ENCODE data around the gene ARL5A.

Gene ARL5A

DNA sequence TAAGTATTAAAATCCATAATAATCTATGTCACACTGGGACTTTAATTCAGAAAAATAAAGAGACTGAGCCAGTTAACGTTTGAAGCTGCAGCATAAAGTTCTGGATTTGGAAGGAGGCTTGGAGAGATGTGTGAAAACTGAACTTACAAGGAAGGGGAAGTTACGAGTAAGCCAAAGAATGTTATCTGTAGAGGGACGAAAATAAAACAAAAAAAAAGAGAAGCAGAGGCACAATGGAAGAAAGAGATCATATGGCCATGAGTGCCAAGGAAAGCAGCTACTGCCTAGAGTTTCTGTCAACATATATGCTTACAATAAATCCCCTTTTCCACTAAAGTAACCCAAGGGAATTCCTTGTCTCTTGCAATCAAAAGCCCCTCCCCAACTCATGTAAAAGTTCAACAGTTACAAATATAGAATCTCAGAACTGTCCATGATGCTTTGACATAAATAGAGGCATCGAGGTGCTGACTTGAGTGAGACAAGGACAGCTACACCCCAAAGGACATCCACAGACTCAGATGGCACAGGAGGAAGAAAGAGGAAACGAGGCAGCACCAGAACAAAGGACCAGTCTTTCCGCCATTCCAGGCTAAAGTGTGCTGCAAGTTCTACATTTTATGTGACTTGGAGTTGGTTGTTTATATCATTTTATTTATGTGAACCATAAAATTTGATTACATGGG lies 16.1 kb upstream of the ARL5A start:
- no peak overlapping the region for H3K27ac ChIP-seq
- TF ChIP-seq, protein P1, sequence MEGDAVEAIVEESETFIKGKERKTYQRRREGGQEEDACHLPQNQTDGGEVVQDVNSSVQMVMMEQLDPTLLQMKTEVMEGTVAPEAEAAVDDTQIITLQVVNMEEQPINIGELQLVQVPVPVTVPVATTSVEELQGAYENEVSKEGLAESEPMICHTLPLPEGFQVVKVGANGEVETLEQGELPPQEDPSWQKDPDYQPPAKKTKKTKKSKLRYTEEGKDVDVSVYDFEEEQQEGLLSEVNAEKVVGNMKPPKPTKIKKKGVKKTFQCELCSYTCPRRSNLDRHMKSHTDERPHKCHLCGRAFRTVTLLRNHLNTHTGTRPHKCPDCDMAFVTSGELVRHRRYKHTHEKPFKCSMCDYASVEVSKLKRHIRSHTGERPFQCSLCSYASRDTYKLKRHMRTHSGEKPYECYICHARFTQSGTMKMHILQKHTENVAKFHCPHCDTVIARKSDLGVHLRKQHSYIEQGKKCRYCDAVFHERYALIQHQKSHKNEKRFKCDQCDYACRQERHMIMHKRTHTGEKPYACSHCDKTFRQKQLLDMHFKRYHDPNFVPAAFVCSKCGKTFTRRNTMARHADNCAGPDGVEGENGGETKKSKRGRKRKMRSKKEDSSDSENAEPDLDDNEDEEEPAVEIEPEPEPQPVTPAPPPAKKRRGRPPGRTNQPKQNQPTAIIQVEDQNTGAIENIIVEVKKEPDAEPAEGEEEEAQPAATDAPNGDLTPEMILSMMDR (IDR thresholded peaks at IDR 0.05; ENCODE audit: low read depth, low read length, missing control alignments), result no peak
- no peaks in the 10 kb centered on the region for H3K36me3 ChIP-seq (replicated peaks)
- no peaks in the 10 kb centered on the region for H3K27me3 ChIP-seq (replicated peaks)
- DNase-seq, result no peak
- no peak overlapping the region for H3K4me3 ChIP-seq (ENCODE audit: low read depth, low read length)
- in situ Hi-C loops (cut with HindIII; ENCODE audit: low pct_ligation_motif_present, low sequenced_read_pairs), result no loop called here

DNA sequence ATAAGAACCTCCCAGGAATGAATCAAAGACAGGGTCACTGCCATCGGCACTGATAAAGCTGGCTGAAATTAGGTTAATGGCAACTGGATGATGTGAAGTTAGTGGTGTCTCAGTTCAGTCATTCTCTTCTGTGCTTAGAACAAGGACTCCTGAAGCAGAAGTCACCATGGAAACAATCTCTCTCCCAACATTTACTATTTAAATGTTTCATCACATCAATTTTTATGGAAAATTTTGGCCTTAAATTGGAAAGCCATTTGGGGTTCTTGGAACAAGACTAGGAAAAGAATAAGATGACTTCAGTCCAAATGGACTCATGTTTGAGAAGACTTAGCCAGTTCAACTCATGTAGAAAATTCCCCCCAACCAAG lies 15.5 kb upstream of the ARL5A start:
- Histone ChIP-seq H3K4me3 (ENCODE audit: low read depth, low read length) (no peak overlapping the region), H3K27me3 (replicated peaks) (no peaks in the 10 kb centered on the region), H3K27ac (no peak overlapping the region), H3K36me3 (replicated peaks) (no peaks in the 10 kb centered on the region)
- DNase-seq, result no peak
- TF ChIP-seq, protein P1 (IDR thresholded peaks at IDR 0.05; ENCODE audit: low read depth, low read length, missing control alignments), result no peak
- in situ Hi-C loops (cut with HindIII; ENCODE audit: low pct_ligation_motif_present, low sequenced_read_pairs), result no loop called here

DNA sequence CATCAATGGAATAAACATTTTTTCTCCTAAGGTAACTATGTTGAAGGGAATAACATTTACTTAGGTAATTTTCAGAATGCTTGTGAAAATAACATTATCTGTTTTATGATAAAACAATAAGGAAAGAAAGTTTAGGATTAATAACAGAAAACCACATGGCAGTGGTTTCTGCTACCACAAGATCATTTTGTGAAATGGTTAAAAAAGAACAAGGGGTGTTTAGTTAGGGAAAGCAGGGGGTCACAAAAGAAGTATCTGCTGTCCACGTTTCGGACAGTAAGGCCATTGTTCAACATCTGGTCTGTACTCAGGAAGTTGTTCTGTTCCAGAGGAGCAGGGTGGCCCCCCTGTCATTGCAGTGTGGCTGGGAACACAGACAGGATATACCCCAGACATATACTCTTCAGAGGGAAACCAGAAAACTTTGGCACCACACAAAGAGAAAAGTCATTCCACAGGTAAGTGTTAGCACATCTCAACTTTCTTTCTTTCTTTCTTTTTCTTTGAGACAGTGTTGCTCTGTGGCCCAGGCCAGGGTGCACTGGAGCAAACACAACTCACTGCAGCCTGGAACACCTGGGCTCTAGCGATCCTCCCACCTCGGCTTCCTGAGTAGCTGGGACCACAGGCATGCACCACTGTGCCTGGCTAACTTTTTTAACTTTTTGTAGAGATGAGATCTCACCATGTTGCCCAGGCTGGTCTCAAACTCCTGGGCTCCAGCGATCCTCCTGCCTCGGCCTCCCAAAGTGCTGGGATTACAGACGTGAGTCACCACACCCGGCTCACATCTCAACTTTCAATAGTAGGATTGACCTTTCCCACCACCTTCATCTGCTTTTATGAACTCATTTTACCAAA lies 14.8 kb upstream of the ARL5A start:
- TF ChIP-seq, protein P1 (IDR thresholded peaks at IDR 0.05; ENCODE audit: low read depth, low read length, missing control alignments), result no peak
- Histone ChIP-seq H3K27ac (no peak overlapping the region), H3K36me3 (replicated peaks) (no peaks in the 10 kb centered on the region), H3K27me3 (replicated peaks) (no peaks in the 10 kb centered on the region), H3K4me3 (ENCODE audit: low read depth, low read length) (no peak overlapping the region)
- no peak for DNase-seq
- in situ Hi-C loops (cut with HindIII; ENCODE audit: low pct_ligation_motif_present, low sequenced_read_pairs), result no loop called here

DNA sequence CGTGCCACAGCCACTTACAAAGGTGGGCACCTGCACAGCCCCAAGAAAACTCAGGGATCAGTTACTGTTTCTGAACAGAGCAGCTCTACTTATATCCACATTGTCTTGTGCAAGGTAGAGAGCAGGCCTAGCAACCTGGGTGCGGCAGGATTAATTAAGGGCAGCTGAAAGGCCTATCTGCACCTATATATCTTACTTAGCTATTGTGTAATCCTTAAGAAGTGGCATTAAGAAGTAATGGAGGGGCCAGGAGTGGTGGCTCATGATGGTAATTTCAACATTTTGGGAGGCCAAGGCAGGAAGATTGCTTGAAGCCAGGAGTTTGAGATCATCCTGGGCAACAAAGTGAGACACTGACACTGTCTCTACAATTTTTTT lies 12.8 kb upstream of the ARL5A start:
- Histone ChIP-seq H3K27ac (no peak overlapping the region), H3K36me3 (replicated peaks) (no peaks in the 10 kb centered on the region), H3K4me3 (ENCODE audit: low read depth, low read length) (no peak overlapping the region), H3K27me3 (replicated peaks) (no peaks in the 10 kb centered on the region)
- TF ChIP-seq, protein P1 (IDR thresholded peaks at IDR 0.05; ENCODE audit: low read depth, low read length, missing control alignments), result no peak
- DNase-seq, result no peak
- in situ Hi-C loops (cut with HindIII; ENCODE audit: low pct_ligation_motif_present, low sequenced_read_pairs), result no loop called here

DNA sequence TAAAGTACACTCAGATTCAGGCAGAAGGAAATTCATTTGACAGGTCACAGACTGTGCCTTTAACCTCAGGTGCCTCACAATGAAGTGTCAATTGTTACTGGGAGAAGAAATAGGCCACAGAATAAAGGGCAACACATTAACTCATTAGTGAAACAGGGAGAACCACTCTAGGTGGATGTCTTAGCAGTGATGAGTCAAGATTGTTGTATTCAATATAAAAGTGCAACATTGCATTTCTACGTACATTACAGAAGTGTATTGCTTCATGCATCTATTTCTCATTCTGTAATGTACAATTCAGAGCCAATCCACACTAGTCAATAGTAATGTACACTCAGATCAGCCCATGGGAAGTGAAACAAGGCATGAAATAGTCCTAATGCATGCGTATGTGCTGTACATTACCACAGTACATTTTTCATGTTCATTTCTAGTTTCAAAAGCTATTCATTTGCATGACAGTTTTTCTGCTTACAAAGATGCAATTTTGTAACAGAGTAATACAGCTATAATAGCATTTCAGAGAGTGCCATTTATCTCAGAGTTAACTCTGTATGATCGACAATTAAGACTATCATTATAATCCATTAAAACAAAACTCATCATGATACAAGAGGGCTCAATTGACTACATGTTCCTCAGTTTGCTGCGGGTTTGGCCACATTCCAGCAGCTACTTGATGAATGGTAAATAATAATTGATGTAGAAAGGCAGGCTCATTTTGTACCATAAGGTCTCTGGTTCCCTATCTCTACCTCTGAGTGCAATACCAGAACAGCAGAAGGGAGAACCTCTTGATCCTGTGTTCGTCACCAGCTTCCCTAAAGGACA lies 12.2 kb upstream of the ARL5A start:
- no peak for DNase-seq
- no peak overlapping the region for H3K4me3 ChIP-seq (ENCODE audit: low read depth, low read length)
- H3K27ac ChIP-seq, result no peak overlapping the region
- in situ Hi-C loops (cut with HindIII; ENCODE audit: low pct_ligation_motif_present, low sequenced_read_pairs), result no loop called here
- no peaks in the 10 kb centered on the region for H3K27me3 ChIP-seq (replicated peaks)
- TF ChIP-seq, protein P1 (IDR thresholded peaks at IDR 0.05; ENCODE audit: low read depth, low read length, missing control alignments), result no peak
- H3K36me3 ChIP-seq (replicated peaks), result no peaks in the 10 kb centered on the region

Data from brain microvascular endothelial cell (primary cell).